Activated CD4-positive, alpha-beta T cell treated with anti-CD3 and anti-CD28 coated beads, Interleukin-2, amount 10 ng/mL, durations not matched to agents 7 days and 5 days (primary cell): Measurements from ENCODE around the gene GRHL3. TPM values are rescaled to one million over a fixed set of nuclear protein-coding genes. Genes with fewer than 3 reads are reported as not detected.
A peak's percentile ranks its signal among the peaks of the same experiment; 100 is the strongest.

Experiments
- CTCF ChIA-PET: fragments of 350-600 bp; sonication (Branson Sonifier 250); formaldehyde crosslinking; loops from one replicate; lab custom pipeline; 2021; ENCODE audit warnings: antibody characterized with exemption; lab: Charles Lee
- POLR2A ChIA-PET: fragments of 350-600 bp; sonication (Branson Sonifier 250); formaldehyde crosslinking; loops from one replicate; lab custom pipeline; 2021; ENCODE audit warnings: antibody characterized with exemption; lab: Charles Lee
- DNase-seq: peaks from one replicate; pipeline ENCODE4 v3.0.0-alpha.2; 2020
- H3K27ac Mint-ChIP-seq: one replicate; pipeline ENCODE4 v1.8.0; 2021; ENCODE audit warnings: mild to moderate bottlenecking, moderate library complexity, mixed read lengths
- H3K27me3 Mint-ChIP-seq: one replicate; pipeline ENCODE4 v1.8.0; 2021; ENCODE audit warnings: mixed read lengths
- H3K36me3 Mint-ChIP-seq: one replicate; pipeline ENCODE4 v1.8.0; 2021; ENCODE audit warnings: low read depth, mixed read lengths
- H3K4me1 Mint-ChIP-seq: one replicate; pipeline ENCODE4 v1.8.0; 2021; ENCODE audit warnings: mixed read lengths
- H3K4me3 Mint-ChIP-seq: one replicate; pipeline ENCODE4 v1.8.0; 2021; ENCODE audit warnings: mild to moderate bottlenecking, moderate library complexity, mixed read lengths
- H3K9me3 Mint-ChIP-seq: one replicate; pipeline ENCODE4 v1.8.0; 2021; ENCODE audit warnings: mixed read lengths
- total RNA-seq, 2 experiments: library from RNA; stranded (reverse); gene quantifications; one replicate each; pipeline ENCODE4 v1.2.3, GENCODE V29; 2021

GRHL3 gene
- total RNA-seq, 2 experiments from 2014 or later: not detected

DNA sequence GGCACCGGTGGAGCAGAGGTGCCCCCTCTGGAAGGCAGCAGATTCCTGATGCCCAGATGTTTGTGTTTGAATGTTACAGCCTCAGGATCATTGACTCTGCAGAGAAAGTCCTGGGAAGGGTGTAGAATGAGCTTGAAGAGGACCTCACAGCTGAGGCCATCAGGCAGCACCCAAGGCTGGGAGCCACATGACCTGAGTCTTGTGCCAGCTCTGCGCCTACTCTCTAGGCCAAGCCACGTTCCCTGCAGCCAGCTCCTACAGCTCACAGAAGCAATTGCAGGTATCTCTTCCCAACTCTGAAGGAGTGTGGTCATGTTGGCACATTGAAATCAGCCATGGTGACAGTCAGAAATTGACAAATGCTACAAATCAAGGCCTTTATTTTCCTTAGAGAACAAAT, 36.3 kb downstream of the GRHL3 start:
- H3K4me1 Mint-ChIP-seq: peaks cover 23% of the 10 kb centered on the region
- H3K27me3 Mint-ChIP-seq: no peaks in the 10 kb centered on the region
- DNase-seq: no peak
- no peaks in the 10 kb centered on the region for H3K9me3 Mint-ChIP-seq
- no peak overlapping the region for H3K27ac Mint-ChIP-seq
- ChIA-PET POLR2A (no interaction called here), CTCF (interaction anchor here (0.6 to 1.0 kb wide), 3 partner anchors 37 to 190 kb away, joined by 3 read pairs; no protein-coding TSS in a partner anchor)
- H3K4me3 Mint-ChIP-seq: no peak overlapping the region
- H3K36me3 Mint-ChIP-seq: peaks cover 3% of the 10 kb centered on the region

DNA sequence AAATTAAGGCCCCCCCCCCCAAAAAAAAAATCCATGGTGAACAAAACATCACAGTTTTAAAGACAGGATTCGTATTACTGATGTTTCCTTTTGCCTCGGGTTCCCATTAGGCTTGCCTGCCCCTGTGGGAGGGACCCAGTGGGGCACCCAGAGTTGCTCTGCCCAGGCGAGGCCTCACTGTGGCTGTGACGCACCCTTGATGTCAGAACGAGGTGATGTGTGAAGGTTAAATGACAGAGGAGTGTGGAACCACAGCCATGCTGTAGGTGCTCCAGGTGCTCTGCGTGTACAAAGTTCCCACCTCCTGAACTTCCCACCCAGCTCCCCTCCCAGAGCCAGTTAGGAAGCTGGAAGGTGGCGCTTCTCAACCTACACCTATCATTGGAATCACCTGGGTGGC, 37.9 kb downstream of the GRHL3 start:
- ChIA-PET CTCF (interaction anchor here (0.8 to 1.7 kb wide), 2 partner anchors 10 to 12 kb away, joined by 3 to 4 read pairs; no protein-coding TSS in a partner anchor), POLR2A (no interaction called here)
- peaks cover 9% of the 10 kb centered on the region for H3K4me1 Mint-ChIP-seq
- H3K27me3 Mint-ChIP-seq: no peaks in the 10 kb centered on the region
- H3K27ac Mint-ChIP-seq: no peak overlapping the region
- peaks cover 3% of the 10 kb centered on the region for H3K36me3 Mint-ChIP-seq
- no peaks in the 10 kb centered on the region for H3K9me3 Mint-ChIP-seq
- H3K4me3 Mint-ChIP-seq: no peak overlapping the region
- no peak for DNase-seq

DNA sequence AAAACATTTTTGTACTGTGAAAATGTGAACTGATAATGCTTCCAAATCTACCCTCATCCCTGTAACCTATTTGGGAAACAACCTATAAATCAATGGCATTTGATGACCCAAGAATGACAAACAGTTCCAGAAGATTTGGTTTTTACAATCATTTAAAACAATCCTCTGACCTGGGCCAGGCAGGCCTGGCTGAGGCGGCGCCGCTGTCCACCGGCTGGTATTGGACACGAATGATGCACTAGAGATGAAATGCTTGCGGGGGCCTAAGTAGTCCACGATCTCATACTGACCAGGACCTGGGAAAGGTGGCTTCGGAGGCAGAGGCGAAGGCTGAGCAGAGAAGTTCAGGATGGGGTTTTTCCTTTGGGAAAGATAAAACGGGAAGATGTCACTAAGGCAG, 41.5 kb downstream of the GRHL3 start:
- H3K36me3 Mint-ChIP-seq: peaks cover 3% of the 10 kb centered on the region
- no peak overlapping the region for H3K27ac Mint-ChIP-seq
- CTCF ChIA-PET: interaction anchor here (1.2 to 2.1 kb wide), 2 partner anchors 7 to 19 kb away, joined by 3 to 5 read pairs; no protein-coding TSS in a partner anchor
- no peak for DNase-seq
- no peak overlapping the region for H3K4me3 Mint-ChIP-seq
- H3K4me1 Mint-ChIP-seq: peaks cover 10% of the 10 kb centered on the region
- no peaks in the 10 kb centered on the region for H3K27me3 Mint-ChIP-seq
- no peaks in the 10 kb centered on the region for H3K9me3 Mint-ChIP-seq
- POLR2A ChIA-PET: no interaction called here

DNA sequence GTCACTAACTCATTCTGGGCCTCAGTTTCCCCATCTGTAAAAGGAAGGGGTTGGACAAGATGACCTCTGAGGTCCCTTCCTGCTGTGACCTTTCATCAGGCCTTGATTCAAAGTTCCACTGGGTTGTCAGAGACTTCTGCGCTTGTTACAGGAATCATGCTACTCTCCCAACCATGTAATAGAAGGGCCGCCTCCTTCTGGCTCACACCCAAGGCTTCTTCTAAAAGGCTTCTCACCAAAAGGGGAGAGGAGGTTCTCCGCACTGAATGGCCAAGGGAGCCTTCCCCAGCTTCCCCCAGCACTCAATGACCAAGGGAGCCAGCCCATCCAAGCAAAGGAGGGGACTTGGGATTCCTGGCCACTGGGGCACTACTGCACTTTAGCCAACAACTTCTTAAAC, 42.7 kb downstream of the GRHL3 start:
- Mint-ChIP-seq H3K27me3 (no peaks in the 10 kb centered on the region), H3K36me3 (peaks cover 3% of the 10 kb centered on the region), H3K27ac (no peak overlapping the region), H3K9me3 (no peaks in the 10 kb centered on the region), H3K4me1 (peaks cover 16% of the 10 kb centered on the region), H3K4me3 (no peak overlapping the region)
- ChIA-PET POLR2A (no interaction called here), CTCF (interaction anchor here (1.6 kb wide), 1 partner anchor 23 kb away, joined by 6 read pairs; no protein-coding TSS in a partner anchor)
- no peak for DNase-seq

DNA sequence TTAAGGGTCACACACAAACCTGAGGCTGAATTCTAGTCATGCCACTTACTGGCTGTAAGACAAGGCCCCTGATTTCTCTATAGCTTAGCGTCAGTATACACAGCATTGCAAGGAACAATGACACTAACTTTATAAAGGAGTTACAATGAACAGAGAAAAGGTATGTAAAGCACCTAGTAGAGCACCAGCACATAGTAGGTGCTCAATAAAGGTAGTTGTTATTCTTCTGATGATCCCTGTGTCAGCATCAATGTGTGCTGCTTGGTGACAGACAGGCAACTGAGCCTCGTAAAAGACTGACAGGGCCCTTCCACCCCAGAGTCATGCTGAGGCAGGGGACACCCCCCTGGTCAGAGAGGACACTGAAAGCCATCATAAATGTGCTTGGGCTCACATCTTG, 43.2 kb downstream of the GRHL3 start:
- Mint-ChIP-seq H3K36me3 (peaks cover 3% of the 10 kb centered on the region), H3K9me3 (no peaks in the 10 kb centered on the region)
- CTCF ChIA-PET: interaction anchor here (1.6 kb wide), 1 partner anchor 22 kb away, joined by 6 read pairs; no protein-coding TSS in a partner anchor

DNA sequence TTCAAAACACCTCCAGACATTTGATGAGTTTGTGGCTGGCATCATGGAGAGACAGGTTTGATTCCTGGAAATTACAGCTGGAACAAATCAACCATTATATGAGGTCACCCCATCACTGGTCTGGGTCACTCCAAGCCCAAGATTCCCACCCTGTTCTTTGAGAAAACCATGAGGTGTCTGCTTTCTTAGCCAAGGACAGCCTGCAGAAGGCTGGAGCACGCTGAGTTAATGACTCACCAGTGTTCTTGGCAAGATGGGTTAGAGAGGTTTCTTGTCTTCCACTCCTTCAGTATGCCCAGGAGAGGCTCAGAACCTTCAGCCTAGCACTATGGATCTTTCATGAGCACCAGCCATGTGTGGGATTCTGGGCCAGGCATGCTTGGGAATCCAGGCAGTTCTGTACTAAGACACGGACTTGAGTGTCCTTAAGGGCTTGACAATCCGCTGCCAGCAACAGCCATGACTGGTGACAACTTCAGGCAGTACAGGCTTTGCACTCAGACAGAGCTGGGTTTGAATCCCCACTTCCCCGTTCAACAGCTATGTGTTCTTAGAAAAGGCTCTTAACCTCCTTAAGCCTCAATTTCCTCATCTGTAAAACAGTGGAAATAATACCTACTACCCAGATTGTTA, 43.9 kb downstream of the GRHL3 start:
- ChIA-PET CTCF (interaction anchor here (1.6 kb wide), 1 partner anchor 22 kb away, joined by 6 read pairs; no protein-coding TSS in a partner anchor), POLR2A (no interaction called here)
- Mint-ChIP-seq H3K27ac (no peak overlapping the region), H3K4me1 (peaks cover 16% of the 10 kb centered on the region), H3K9me3 (no peaks in the 10 kb centered on the region), H3K27me3 (no peaks in the 10 kb centered on the region), H3K4me3 (no peak overlapping the region), H3K36me3 (no peaks in the 10 kb centered on the region)
- no peak for DNase-seq

More for the DNA sequence above, 43.2 kb downstream of the GRHL3 start:
- no peaks in the 10 kb centered on the region for H3K27me3 Mint-ChIP-seq
- no peak for DNase-seq
- H3K27ac Mint-ChIP-seq: no peak overlapping the region
- no peak overlapping the region for H3K4me3 Mint-ChIP-seq
- POLR2A ChIA-PET: no interaction called here
- H3K4me1 Mint-ChIP-seq: peaks cover 16% of the 10 kb centered on the region

DNA sequence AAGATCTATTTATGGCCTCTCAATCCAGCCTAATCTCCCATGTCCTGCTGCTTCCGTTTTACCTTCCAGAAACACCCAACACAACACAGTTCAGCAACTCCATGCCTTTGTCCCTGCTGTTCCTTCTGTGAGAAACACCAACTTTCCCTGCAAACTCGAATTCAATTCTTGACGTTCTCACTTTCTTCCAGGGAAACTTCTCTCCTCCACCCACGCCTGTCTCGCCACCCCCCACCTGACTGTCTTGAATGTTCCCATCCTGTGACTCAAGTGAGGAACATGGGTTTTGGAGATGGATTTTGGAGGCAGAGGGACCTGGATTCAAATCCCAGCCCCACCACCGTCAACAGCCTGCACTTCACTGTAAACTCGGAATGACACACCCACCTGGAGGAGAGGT, 44.8 kb downstream of the GRHL3 start:
- H3K27me3 Mint-ChIP-seq: no peaks in the 10 kb centered on the region
- ChIA-PET CTCF (interaction anchor here (0.6 to 0.9 kb wide), 2 partner anchors 28 to 135 kb away, joined by 3 read pairs; no protein-coding TSS in a partner anchor), POLR2A (no interaction called here)
- DNase-seq: no peak
- no peaks in the 10 kb centered on the region for H3K36me3 Mint-ChIP-seq
- H3K27ac Mint-ChIP-seq: no peak overlapping the region
- peaks cover 16% of the 10 kb centered on the region for H3K4me1 Mint-ChIP-seq
- no peaks in the 10 kb centered on the region for H3K9me3 Mint-ChIP-seq
- no peak overlapping the region for H3K4me3 Mint-ChIP-seq

DNA sequence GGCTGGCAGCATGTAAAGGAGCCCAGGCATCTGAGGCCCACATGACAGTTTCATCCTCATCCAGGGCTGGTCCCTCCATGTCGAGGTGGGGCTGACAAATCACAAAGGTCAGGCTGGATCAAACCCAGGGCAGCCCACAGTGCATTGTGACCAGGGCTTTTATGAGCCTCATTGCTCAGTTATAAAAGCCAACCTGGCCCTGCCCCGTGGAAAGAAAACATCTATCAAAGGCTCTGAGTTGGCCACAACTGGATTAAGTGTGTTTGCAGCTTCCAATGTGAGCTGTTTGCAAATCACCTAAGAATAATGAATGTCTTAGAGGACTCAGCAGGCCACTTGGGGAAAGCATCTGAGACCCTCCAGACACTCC, 45.4 kb downstream of the GRHL3 start:
- Mint-ChIP-seq H3K4me1 (peaks cover 16% of the 10 kb centered on the region), H3K4me3 (no peak overlapping the region), H3K36me3 (no peaks in the 10 kb centered on the region), H3K9me3 (no peaks in the 10 kb centered on the region), H3K27me3 (no peaks in the 10 kb centered on the region), H3K27ac (no peak overlapping the region)
- ChIA-PET CTCF (interaction anchor here (0.9 to 1.2 kb wide), 2 partner anchors 26 to 27 kb away, joined by 3 read pairs; no protein-coding TSS in a partner anchor), POLR2A (no interaction called here)
- DNase-seq: no peak

DNA sequence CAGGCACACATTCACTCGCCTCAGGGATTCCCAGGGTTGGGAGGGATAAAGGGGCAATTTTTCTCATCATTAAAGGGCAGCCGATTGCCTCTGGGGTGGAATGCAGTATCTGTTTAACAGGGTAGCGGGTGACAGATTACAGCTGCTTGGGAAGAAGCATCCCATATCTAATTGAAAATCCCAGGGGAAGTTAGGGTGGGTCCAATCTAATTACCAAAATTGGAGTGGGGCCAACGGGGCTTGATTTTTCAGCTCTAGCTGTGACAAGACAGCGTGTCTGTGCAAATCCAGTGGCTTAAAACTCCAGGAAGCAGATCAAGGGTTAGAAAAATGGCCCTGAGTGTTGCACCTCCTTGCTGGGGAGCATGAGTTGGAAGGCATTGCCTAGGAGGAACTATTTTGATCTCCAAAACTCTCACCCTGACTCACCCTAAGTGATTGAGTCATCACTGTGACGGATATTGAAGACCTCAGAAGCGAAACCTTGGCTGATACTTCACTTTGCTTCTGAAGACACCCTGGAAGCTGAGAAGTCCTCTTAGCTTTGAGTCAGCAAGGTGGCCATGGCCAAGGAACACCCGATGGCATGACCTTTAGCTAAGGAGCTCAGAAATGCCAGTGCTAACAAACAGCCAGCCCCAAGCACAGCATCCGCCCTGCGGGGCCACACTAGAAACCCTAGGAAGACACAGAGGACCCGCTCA, 46.0 kb downstream of the GRHL3 start:
- Mint-ChIP-seq H3K9me3 (no peaks in the 10 kb centered on the region), H3K36me3 (no peaks in the 10 kb centered on the region), H3K4me1 (peaks cover 16% of the 10 kb centered on the region), H3K27ac (no peak overlapping the region), H3K27me3 (no peaks in the 10 kb centered on the region), H3K4me3 (no peak overlapping the region)
- ChIA-PET CTCF (interaction anchor here (1.2 to 1.7 kb wide), 6 partner anchors 12 to 163 kb away, joined by 3 to 6 read pairs (median 4); no protein-coding TSS in a partner anchor), POLR2A (no interaction called here)
- DNase-seq: peak; percentile 37

DNA sequence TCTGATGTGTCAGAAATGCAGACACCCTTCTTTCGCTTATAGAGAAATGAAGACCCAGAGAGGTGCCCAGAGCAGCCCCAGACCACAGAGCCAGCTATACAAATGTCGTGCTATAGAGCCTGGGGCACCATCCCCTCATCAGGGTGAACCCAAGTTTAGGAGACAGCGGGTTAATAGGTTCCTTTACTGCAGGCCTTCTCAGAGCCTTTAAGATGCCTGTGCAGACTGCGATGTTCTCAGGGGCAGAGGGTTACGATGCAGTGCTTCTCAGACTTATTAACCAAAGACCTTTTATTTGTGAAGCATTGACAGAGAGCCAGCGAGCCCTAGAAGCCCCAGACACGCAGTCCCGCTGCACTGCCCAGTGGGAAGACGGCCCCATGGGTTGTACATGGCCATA, 47.5 kb downstream of the GRHL3 start:
- Mint-ChIP-seq H3K9me3 (no peaks in the 10 kb centered on the region), H3K27me3 (no peaks in the 10 kb centered on the region), H3K36me3 (no peaks in the 10 kb centered on the region), H3K27ac (no peak overlapping the region), H3K4me3 (no peak overlapping the region), H3K4me1 (peaks cover 16% of the 10 kb centered on the region)
- CTCF ChIA-PET: interaction anchor here (1.0 to 2.2 kb wide), 7 partner anchors 13 to 216 kb away, joined by 3 to 8 read pairs (median 4); no protein-coding TSS in a partner anchor
- no peak for DNase-seq
- POLR2A ChIA-PET: no interaction called here

DNA sequence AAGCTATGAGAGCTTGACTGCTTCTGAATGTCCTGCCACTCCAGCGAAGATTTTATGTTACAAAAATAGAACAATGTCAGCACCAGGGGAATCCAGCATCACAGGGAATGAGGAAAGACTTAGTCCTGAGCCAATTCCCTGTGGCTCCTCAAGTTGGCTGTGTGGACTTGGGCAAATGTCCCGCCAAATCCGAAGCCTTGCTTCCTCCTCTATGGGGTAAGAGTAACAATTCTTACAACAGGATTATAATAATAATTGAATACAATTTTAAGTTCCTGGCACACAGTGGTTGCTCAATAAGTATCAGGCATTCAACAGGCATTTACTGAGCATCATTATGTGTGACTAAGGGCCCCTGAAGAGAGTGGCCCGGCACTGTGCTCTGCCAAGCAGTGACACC, 50.0 kb downstream of the GRHL3 start:
- ChIA-PET POLR2A (no interaction called here), CTCF (interaction anchor here (0.8 to 2.2 kb wide), 4 partner anchors 23 to 1166 kb away, joined by 3 to 6 read pairs (median 4); partner anchors contain the start of gene NIPAL3)
- Mint-ChIP-seq H3K36me3 (no peaks in the 10 kb centered on the region), H3K4me3 (no peak overlapping the region), H3K27me3 (no peaks in the 10 kb centered on the region), H3K9me3 (no peaks in the 10 kb centered on the region), H3K27ac (no peak overlapping the region), H3K4me1 (peaks cover 16% of the 10 kb centered on the region)
- no peak for DNase-seq

DNA sequence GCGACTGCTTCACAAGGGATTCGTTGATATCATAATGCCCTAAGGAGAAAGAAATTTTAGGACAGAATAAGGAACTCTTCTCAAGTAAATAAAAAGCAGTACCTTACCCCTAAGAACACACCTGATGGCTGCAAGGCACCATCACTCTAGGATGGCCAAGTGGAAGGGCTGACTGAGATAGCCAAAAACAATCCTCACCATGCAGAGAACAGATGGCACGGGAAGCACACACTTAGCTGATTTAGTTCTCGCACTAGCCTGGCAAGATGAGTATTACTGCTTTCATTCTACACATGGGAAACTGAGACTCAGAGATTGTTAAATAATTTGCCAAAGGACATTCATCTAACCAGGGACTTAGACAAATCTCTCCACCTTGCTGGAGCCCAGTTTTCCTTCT, 50.6 kb downstream of the GRHL3 start:
- peaks cover 14% of the 10 kb centered on the region for H3K4me1 Mint-ChIP-seq
- H3K9me3 Mint-ChIP-seq: no peaks in the 10 kb centered on the region
- no peaks in the 10 kb centered on the region for H3K36me3 Mint-ChIP-seq
- H3K4me3 Mint-ChIP-seq: no peak overlapping the region
- CTCF ChIA-PET: interaction anchor here (0.7 to 0.8 kb wide), 2 partner anchors 54 to 311 kb away, joined by 3 to 4 read pairs; no protein-coding TSS in a partner anchor
- POLR2A ChIA-PET: no interaction called here
- DNase-seq: no peak
- no peak overlapping the region for H3K27ac Mint-ChIP-seq
- H3K27me3 Mint-ChIP-seq: no peaks in the 10 kb centered on the region

DNA sequence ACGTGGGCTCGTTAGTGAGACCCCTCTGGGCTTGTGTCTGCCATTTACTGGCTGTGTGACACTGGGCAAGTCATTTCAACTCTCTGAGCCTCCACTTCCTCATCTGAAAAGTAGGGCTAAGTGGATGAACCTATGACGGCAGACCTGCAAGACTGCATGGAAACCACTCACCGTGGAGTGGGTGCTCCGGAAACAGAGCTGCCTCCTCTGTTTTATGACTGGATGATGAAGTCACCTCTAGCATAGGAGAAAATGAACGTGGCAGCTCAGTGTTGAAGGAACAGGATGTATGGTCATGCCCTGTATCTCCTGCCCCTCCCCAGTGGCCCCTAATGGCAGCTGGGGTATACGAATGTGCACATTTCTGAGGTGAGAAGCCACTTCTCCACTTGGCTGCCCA, 53.9 kb downstream of the GRHL3 start:
- no peak for DNase-seq
- Mint-ChIP-seq H3K27me3 (no peaks in the 10 kb centered on the region), H3K4me1 (no peaks in the 10 kb centered on the region), H3K27ac (no peak overlapping the region), H3K36me3 (no peaks in the 10 kb centered on the region), H3K4me3 (no peak overlapping the region), H3K9me3 (no peaks in the 10 kb centered on the region)
- ChIA-PET CTCF (interaction anchor here (0.8 to 1.0 kb wide), 2 partner anchors 15 to 152 kb away, joined by 3 to 4 read pairs; no protein-coding TSS in a partner anchor), POLR2A (no interaction called here)
